Stimulated activated CD4-positive, alpha-beta T cell treated with anti-CD3 and anti-CD28 coated beads, Interleukin-1b, Interleukin-23, amount 100 ng/mL, for 1 hour (primary cell): ENCODE results near the gene MRTFA.
"Not testable (repeated sequence)": the region's sequence is repeated elsewhere in the genome, so short reads cannot be mapped to it uniquely, and the experiment has no call there.

ENCODE experiments used
- DNase-seq, 2 donors: peaks; one replicate each; pipeline ENCODE4 v3.0.0-alpha.2; 2020; ENCODE audit warnings: low read depth in 2 of 2

Gene MRTFA

GRCh38 chr22:40554023-40554422 lies 82.5 kb downstream of the MRTFA start:
- not testable (repeated sequence) for DNase-seq

GRCh38 chr22:40553014-40553554 lies 83.4 kb downstream of the MRTFA start:
- no peak for DNase-seq

- DNase-seq, result no peak
Observed at GRCh38 chr22:40552070-40552469, 84.4 kb downstream of the MRTFA start.

GRCh38 chr22:40547729-40548143 lies 88.8 kb downstream of the MRTFA start:
- DNase-seq, result no peak

GRCh38 chr22:40544758-40545157 lies 91.8 kb downstream of the MRTFA start:
- no peak for DNase-seq

GRCh38 chr22:40542821-40543540 lies 93.5 kb downstream of the MRTFA start:
- no peak for DNase-seq

GRCh38 chr22:40541300-40541699 lies 95.2 kb downstream of the MRTFA start:
- DNase-seq, result no peak

- DNase-seq, result no peak
Observed at GRCh38 chr22:40540265-40540664, 96.3 kb downstream of the MRTFA start.

GRCh38 chr22:40536149-40536548 lies 100.4 kb downstream of the MRTFA start:
- DNase-seq, result not testable (repeated sequence)

- no peak for DNase-seq
Observed at GRCh38 chr22:40535642-40536041, 100.9 kb downstream of the MRTFA start.

GRCh38 chr22:40535189-40535512 lies 101.4 kb downstream of the MRTFA start:
- no peak for DNase-seq

GRCh38 chr22:40534379-40535188 lies 101.9 kb downstream of the MRTFA start:
- DNase-seq, result no peak

GRCh38 chr22:40533712-40534378 lies 102.7 kb downstream of the MRTFA start:
- DNase-seq, result peak in 1 of 2 donors; percentile 14

- no peak for DNase-seq
Observed at GRCh38 chr22:40531951-40532900, 104.3 kb downstream of the MRTFA start.

- not testable (repeated sequence) for DNase-seq
Observed at GRCh38 chr22:40530391-40530790, 106.1 kb downstream of the MRTFA start.

- DNase-seq, result no peak
Observed at GRCh38 chr22:40529821-40530220, 106.7 kb downstream of the MRTFA start.

GRCh38 chr22:40526960-40527359 lies 109.6 kb downstream of the MRTFA start:
- no peak for DNase-seq

- DNase-seq, result peak; percentile 47 to 63
Observed at GRCh38 chr22:40525250-40525884, 111.2 kb downstream of the MRTFA start.

GRCh38 chr22:40524392-40525249 lies 111.9 kb downstream of the MRTFA start:
- no peak for DNase-seq

GRCh38 chr22:40522141-40522540 lies 114.4 kb downstream of the MRTFA start:
- DNase-seq, result no peak
